ENCODE data around the gene SLC16A10. TPM values are rescaled to one million over a fixed set of nuclear protein-coding genes. Genes with fewer than 3 reads are reported as not detected.

Gene SLC16A10
- total RNA-seq, 4 donors from 2014 or later = 35.6 to 50.9 (median 43.9) TPM

DNA sequence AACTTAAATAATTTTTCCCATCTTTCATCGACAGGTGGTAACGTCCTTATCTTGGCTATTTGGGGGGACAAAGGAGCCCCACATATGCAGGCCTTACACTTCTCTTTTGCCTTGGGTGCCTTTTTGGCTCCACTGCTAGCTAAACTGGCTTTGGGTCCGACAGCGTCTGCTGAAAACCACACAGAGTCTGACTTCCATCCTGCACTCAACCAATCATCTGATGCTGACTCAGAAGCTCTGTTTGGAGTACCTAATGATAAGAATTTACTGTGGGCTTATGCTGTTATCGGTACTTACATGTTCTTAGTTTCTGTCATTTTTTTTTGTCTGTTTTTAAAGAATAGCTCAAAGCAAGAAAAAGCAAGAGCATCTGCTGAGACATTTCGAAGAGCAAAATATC, 178.5 kb downstream of the SLC16A10 start:
- no peak overlapping the region for H3K4me3 ChIP-seq (ENCODE audit: low read depth, poor library complexity, severe bottlenecking)
- intact Hi-C loops (cut with DNase I; ENCODE audit: low total_unique reads) = no loop called here
- TF ChIP-seq POLR2A (IDR thresholded peaks at IDR 0.05) = no peak
- TF ChIP-seq, protein P1, sequence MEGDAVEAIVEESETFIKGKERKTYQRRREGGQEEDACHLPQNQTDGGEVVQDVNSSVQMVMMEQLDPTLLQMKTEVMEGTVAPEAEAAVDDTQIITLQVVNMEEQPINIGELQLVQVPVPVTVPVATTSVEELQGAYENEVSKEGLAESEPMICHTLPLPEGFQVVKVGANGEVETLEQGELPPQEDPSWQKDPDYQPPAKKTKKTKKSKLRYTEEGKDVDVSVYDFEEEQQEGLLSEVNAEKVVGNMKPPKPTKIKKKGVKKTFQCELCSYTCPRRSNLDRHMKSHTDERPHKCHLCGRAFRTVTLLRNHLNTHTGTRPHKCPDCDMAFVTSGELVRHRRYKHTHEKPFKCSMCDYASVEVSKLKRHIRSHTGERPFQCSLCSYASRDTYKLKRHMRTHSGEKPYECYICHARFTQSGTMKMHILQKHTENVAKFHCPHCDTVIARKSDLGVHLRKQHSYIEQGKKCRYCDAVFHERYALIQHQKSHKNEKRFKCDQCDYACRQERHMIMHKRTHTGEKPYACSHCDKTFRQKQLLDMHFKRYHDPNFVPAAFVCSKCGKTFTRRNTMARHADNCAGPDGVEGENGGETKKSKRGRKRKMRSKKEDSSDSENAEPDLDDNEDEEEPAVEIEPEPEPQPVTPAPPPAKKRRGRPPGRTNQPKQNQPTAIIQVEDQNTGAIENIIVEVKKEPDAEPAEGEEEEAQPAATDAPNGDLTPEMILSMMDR (IDR thresholded peaks at IDR 0.05) = no peak
- no peak for DNase-seq (ENCODE audit: low spot score in 2 of 2)
- WGBS, 2 donors = 91 to 96% methylated on average over 6 of the region's 6 CpGs

DNA sequence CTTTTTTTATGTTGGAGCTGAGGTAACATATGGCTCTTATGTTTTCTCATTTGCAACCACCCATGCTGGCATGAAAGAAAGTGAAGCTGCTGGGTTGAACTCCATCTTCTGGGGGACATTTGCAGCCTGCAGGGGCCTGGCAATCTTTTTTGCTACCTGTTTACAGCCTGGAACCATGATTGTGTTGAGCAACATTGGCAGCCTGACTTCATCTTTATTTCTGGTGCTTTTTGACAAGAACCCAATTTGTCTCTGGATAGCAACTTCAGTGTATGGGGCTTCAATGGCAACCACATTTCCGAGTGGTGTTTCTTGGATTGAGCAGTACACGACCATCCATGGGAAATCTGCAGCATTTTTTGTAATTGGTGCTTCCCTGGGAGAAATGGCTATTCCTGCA, 179.0 kb downstream of the SLC16A10 start:
- WGBS, 2 donors = 92 to 94% methylated on average over 2 of the region's 2 CpGs
- H3K4me3 ChIP-seq (ENCODE audit: low read depth, poor library complexity, severe bottlenecking) = no peak overlapping the region
- no peak for TF ChIP-seq POLR2A (IDR thresholded peaks at IDR 0.05)
- TF ChIP-seq, protein P1 (IDR thresholded peaks at IDR 0.05) = no peak
- intact Hi-C loops (cut with DNase I; ENCODE audit: low total_unique reads) = no loop called here
- DNase-seq (ENCODE audit: low spot score in 2 of 2) = no peak

DNA sequence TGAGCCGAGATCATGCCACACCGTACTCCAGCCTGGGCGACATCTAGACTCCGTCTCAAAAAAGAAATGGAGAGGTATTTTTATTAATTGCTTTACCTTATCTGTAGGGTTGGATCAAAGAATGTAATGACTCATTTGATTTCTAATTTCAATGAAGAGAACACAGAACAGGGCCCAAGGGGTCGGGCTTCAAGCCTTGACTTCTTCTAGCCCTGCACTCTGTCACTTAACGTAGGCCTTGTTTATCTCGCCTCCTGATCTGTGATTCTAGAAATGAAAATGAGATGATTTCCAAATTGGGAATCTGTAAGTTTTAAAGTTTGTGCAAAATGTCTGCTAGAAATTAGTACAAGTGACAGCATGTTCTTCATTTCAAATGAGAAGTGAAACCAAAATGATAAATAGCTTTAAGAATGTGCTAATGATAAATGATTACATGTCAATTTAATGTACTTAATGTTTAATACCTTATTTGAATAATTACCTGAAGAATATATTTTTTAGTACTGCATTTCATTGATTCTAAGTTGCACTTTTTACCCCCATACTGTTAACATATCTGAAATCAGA, 180.5 kb downstream of the SLC16A10 start:
- DNase-seq (ENCODE audit: low spot score in 2 of 2) = no peak
- no peak overlapping the region for H3K4me3 ChIP-seq (ENCODE audit: low read depth, poor library complexity, severe bottlenecking)
- TF ChIP-seq, protein P1 (IDR thresholded peaks at IDR 0.05) = no peak
- no peak for TF ChIP-seq POLR2A (IDR thresholded peaks at IDR 0.05)
- WGBS, 2 donors = 53 to 57% methylated on average over 7 of the region's 7 CpGs
- intact Hi-C loops (cut with DNase I; ENCODE audit: low total_unique reads) = no loop called here

DNA sequence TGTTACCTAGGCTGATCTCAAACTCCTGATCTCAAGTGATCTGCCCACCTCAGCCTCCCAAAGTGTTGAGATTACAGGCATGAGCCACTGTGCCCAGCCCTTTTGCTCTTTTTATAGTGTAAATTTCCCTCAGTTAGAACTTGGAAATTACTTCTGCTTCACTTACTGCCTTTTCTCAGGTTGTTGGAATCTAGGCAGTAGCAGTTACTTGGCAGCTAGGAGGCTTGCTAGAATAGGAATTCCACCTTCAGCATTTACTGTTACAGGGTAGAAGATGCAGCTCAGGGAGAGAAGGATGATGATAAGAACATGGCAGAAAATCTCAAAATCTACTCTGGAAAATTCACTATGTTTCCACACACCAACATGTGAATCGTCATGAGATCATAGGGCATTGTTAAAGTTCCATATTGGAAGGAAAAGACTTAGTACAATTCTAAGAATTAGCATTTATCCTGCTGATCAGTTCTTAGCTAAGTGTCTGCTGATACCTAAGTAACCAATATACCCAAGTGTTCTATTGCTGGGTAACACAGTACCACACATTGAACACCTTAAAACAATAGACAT, 182.2 kb downstream of the SLC16A10 start:
- H3K4me3 ChIP-seq (ENCODE audit: low read depth, poor library complexity, severe bottlenecking) = no peak overlapping the region
- 96 to 100% methylated on average over 1 of the region's 1 CpG for WGBS, 2 donors
- no peak for DNase-seq (ENCODE audit: low spot score in 2 of 2)
- TF ChIP-seq, protein P1 (IDR thresholded peaks at IDR 0.05) = no peak
- no peak for TF ChIP-seq POLR2A (IDR thresholded peaks at IDR 0.05)
- intact Hi-C loops (cut with DNase I; ENCODE audit: low total_unique reads) = no loop called here

DNA sequence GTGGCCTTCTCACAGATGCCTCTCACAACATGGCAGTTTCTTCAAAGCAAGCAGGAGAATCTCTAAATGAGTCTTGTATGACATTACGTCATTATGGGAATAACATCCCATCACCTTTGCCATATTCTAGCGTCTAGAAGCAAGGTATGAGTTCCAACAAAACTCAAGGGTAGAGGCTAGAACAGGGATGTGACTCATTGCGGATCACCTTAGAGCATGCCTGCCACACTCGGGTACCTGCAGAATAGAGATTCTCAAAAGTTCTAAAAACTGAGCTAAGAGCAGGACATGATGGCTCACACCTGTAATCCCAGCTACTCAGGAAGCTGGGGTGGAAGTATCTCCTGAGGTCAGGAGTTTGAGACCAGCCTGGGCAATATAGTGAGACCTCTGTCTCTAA, 182.8 kb downstream of the SLC16A10 start:
- H3K4me3 ChIP-seq (ENCODE audit: low read depth, poor library complexity, severe bottlenecking) = no peak overlapping the region
- TF ChIP-seq, protein P1 (IDR thresholded peaks at IDR 0.05) = no peak
- TF ChIP-seq POLR2A (IDR thresholded peaks at IDR 0.05) = no peak
- 93 to 97% methylated on average over 4 of the region's 4 CpGs for WGBS, 2 donors
- no peak for DNase-seq (ENCODE audit: low spot score in 2 of 2)
- intact Hi-C loops (cut with DNase I; ENCODE audit: low total_unique reads) = no loop called here

Data from lower leg skin (tissue), 4 donors.